Lower lobe of right lung (tissue), 2 donors: ENCODE measurements around the gene NCAM2. TPM values are rescaled to one million over a fixed set of nuclear protein-coding genes. Genes with fewer than 3 reads are reported as not detected.

Source experiments
- ATAC-seq, 2 donors: fragments of 200-7000 bp; cut with Tn5 transposase; one replicate each; pipeline ENCODE4 v1.9.1; 2020 to 2022; ENCODE audit warnings: mild to moderate bottlenecking in 2 of 2, moderate library complexity in 2 of 2
- DNase-seq: peaks from one replicate; pipeline ENCODE4 v3.0.0-alpha.2; 2020
- H3K27ac ChIP-seq: fragments of 200-600 bp; one replicate; pipeline ENCODE4 v1.8.0; 2022
- H3K27me3 ChIP-seq: fragments of 200-600 bp; one replicate; pipeline ENCODE4 v1.8.0; 2022; ENCODE audit warnings: low read depth
- H3K36me3 ChIP-seq: fragments of 200-600 bp; one replicate; pipeline ENCODE4 v1.8.0; 2022; ENCODE audit warnings: mild to moderate bottlenecking
- H3K4me1 ChIP-seq: fragments of 200-600 bp; one replicate; pipeline ENCODE4 v1.8.0; 2022
- H3K4me3 ChIP-seq: fragments of 200-600 bp; one replicate; pipeline ENCODE4 v1.8.0; 2022; ENCODE audit warnings: mild to moderate bottlenecking
- H3K9me3 ChIP-seq: fragments of 200-600 bp; one replicate; pipeline ENCODE4 v1.8.0; 2022
- intact Hi-C: fragments of 100-400 bp; cut with DNase I; formaldehyde crosslinking; loops from one replicate; pipeline ENCODE4 v1.11.0; 2022
- total RNA-seq: library from RNA; stranded (reverse); fragmentation: NEBNext Ultra II Directional; extraction: Animal tissue kit (Norgen Biotek cat#: 25700); gene quantifications from one replicate; pipeline ENCODE4 v1.2.1, GENCODE V29; 2021
- TF ChIP-seq, protein P1 (sequence below): fragments of 200-600 bp; IDR thresholded peaks from one replicate; pipeline ENCODE4 v1.8.0; 2022; ENCODE audit warnings: antibody characterized with exemption, mild to moderate bottlenecking
- donor health status: DM: no; HTN: yes; CAD: no; lungs with severe emphysema.

NCAM2 gene
- total RNA-seq, 1 donor from 2014 or later = 8.8 TPM

DNA sequence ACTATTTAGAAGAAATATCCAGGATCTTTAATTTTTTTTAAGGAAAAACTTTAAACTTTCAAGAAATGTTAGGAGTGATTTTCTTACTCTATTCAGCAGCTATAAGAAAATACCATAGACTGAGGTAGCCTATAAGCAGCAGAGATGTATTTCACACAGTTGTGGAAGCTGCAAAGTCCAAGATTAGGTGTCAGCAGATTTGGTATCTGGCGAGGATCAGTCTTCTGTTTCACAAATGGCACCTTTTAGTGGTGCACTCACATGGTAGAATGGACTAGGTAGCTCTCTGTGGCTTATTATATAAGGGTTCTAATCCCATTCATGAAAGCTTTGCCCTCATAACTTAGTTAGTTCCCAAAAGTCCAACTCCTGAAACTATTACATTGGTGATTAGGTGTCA lies 207.4 kb downstream of the NCAM2 start:
- Histone ChIP-seq H3K36me3 (no peaks in the 10 kb centered on the region), H3K4me3 (no peak overlapping the region), H3K9me3 (no peaks in the 10 kb centered on the region), H3K27me3 (no peaks in the 10 kb centered on the region), H3K27ac (no peak overlapping the region), H3K4me1 (no peaks in the 10 kb centered on the region)
- no peak for ATAC-seq
- DNase-seq = no peak
- intact Hi-C loops = no loop called here
- TF ChIP-seq, protein P1, sequence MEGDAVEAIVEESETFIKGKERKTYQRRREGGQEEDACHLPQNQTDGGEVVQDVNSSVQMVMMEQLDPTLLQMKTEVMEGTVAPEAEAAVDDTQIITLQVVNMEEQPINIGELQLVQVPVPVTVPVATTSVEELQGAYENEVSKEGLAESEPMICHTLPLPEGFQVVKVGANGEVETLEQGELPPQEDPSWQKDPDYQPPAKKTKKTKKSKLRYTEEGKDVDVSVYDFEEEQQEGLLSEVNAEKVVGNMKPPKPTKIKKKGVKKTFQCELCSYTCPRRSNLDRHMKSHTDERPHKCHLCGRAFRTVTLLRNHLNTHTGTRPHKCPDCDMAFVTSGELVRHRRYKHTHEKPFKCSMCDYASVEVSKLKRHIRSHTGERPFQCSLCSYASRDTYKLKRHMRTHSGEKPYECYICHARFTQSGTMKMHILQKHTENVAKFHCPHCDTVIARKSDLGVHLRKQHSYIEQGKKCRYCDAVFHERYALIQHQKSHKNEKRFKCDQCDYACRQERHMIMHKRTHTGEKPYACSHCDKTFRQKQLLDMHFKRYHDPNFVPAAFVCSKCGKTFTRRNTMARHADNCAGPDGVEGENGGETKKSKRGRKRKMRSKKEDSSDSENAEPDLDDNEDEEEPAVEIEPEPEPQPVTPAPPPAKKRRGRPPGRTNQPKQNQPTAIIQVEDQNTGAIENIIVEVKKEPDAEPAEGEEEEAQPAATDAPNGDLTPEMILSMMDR = no peak

DNA sequence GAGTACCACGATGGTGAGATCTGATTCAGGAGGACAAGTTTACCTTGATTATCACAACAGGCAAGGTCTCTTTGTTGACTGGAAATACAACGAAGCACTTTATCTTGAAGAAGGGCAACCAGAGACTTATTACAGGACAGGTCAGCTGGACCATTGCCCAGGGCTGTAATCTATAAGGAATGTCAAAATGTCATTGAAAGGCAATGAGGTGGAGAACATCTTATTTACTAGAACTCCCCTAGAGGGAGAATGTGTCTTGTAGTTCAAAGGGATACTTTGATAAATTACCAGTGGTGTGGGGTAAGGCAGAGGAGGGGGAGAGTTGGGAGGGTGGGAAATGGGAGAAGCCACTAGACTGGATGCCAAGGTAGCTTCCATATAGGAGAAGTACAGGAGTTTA lies 212.3 kb downstream of the NCAM2 start:
- DNase-seq = no peak
- no peak for ATAC-seq
- no peak overlapping the region for H3K27ac ChIP-seq
- H3K36me3 ChIP-seq = no peaks in the 10 kb centered on the region
- no peaks in the 10 kb centered on the region for H3K27me3 ChIP-seq
- no peaks in the 10 kb centered on the region for H3K9me3 ChIP-seq
- intact Hi-C loops = no loop called here
- no peak overlapping the region for H3K4me3 ChIP-seq
- TF ChIP-seq, protein P1 = no peak
- H3K4me1 ChIP-seq = no peaks in the 10 kb centered on the region

- TF ChIP-seq, protein P1 = no peak
- Histone ChIP-seq H3K4me1 (no peaks in the 10 kb centered on the region), H3K9me3 (no peaks in the 10 kb centered on the region), H3K27ac (no peak overlapping the region), H3K4me3 (no peak overlapping the region), H3K36me3 (no peaks in the 10 kb centered on the region), H3K27me3 (no peaks in the 10 kb centered on the region)
- DNase-seq = no peak
- intact Hi-C loops = no loop called here
- ATAC-seq = no peak
These were observed 215.1 kb downstream of the NCAM2 start for GRCh38 chr21:21213297-21213696.

- Histone ChIP-seq H3K27me3 (no peaks in the 10 kb centered on the region), H3K4me1 (no peaks in the 10 kb centered on the region), H3K27ac (no peak overlapping the region), H3K4me3 (no peak overlapping the region), H3K36me3 (no peaks in the 10 kb centered on the region), H3K9me3 (no peaks in the 10 kb centered on the region)
- intact Hi-C loops = no loop called here
- TF ChIP-seq, protein P1 = no peak
- DNase-seq (no peak), ATAC-seq (no peak)
These were observed 217.8 kb downstream of the NCAM2 start for GRCh38 chr21:21216047-21216446.

- Histone ChIP-seq H3K9me3 (no peaks in the 10 kb centered on the region), H3K36me3 (no peaks in the 10 kb centered on the region), H3K27me3 (no peaks in the 10 kb centered on the region), H3K4me1 (no peaks in the 10 kb centered on the region), H3K4me3 (no peak overlapping the region), H3K27ac (no peak overlapping the region)
- TF ChIP-seq, protein P1 = no peak
- intact Hi-C loops = no loop called here
- DNase-seq (no peak), ATAC-seq (no peak)
These were observed 228.3 kb downstream of the NCAM2 start for GRCh38 chr21:21226472-21226871.

- Histone ChIP-seq H3K27me3 (no peaks in the 10 kb centered on the region), H3K27ac (no peak overlapping the region), H3K4me1 (no peaks in the 10 kb centered on the region), H3K9me3 (no peaks in the 10 kb centered on the region), H3K36me3 (no peaks in the 10 kb centered on the region), H3K4me3 (no peak overlapping the region)
- intact Hi-C loops = no loop called here
- ATAC-seq = no peak
- DNase-seq = no peak
- TF ChIP-seq, protein P1 = no peak
These were observed 232.5 kb downstream of the NCAM2 start for GRCh38 chr21:21230672-21231071.
